Activated CD8-positive, alpha-beta T cell treated with anti-CD3 and anti-CD28 coated beads for 36 hours (primary cell): ENCODE results near the gene TMEM270. TPM values are rescaled to one million over a fixed set of nuclear protein-coding genes. Genes with fewer than 3 reads are reported as not detected.
"Not testable (repeated sequence)": the region's sequence is repeated elsewhere in the genome, so short reads cannot be mapped to it uniquely, and the experiment has no call there.

Experiments
- ATAC-seq: fragments of 200-7000 bp; cut with Tn5 transposase; one replicate; pipeline ENCODE4 v1.10.0; 2021; ENCODE audit warnings: mild to moderate bottlenecking, moderate library complexity
- CTCF ChIA-PET: fragments of 350-600 bp; sonication (Branson Sonifier 250); formaldehyde crosslinking; loops from one replicate; lab custom pipeline; 2021; ENCODE audit warnings: antibody characterized with exemption; lab: Charles Lee
- POLR2A ChIA-PET: fragments of 350-600 bp; sonication (Branson Sonifier 250); formaldehyde crosslinking; loops from one replicate; lab custom pipeline; 2021; ENCODE audit warnings: antibody characterized with exemption; lab: Charles Lee
- DNase-seq: peaks from one replicate; pipeline ENCODE4 v3.0.0-alpha.2; 2020
- H3K27ac Mint-ChIP-seq: one replicate; pipeline ENCODE4 v1.8.0; 2021; ENCODE audit warnings: mild to moderate bottlenecking, mixed read lengths
- H3K27me3 Mint-ChIP-seq: one replicate; pipeline ENCODE4 v1.8.0; 2021; ENCODE audit warnings: mixed read lengths
- H3K36me3 Mint-ChIP-seq: one replicate; pipeline ENCODE4 v1.8.0; 2021; ENCODE audit warnings: low read depth, mixed read lengths
- H3K4me1 Mint-ChIP-seq: one replicate; pipeline ENCODE4 v1.8.0; 2021; ENCODE audit warnings: low read depth, mixed read lengths
- H3K4me3 Mint-ChIP-seq: one replicate; pipeline ENCODE4 v1.8.0; 2021; ENCODE audit warnings: mild to moderate bottlenecking, moderate library complexity, mixed read lengths
- H3K9me3 Mint-ChIP-seq: one replicate; pipeline ENCODE4 v1.8.0; 2021; ENCODE audit warnings: mixed read lengths
- CTCF ChIP-seq: fragments of 200-600 bp; IDR thresholded peaks from one replicate; pipeline ENCODE4 v1.8.0; 2022; ENCODE audit warnings: antibody characterized with exemption, mild to moderate bottlenecking
- intact Hi-C: fragments of 100-400 bp; cut with micrococcal nuclease; formaldehyde crosslinking; loops from one replicate; pipeline ENCODE4 v1.10.0; 2022
- total RNA-seq, 2 experiments: library from RNA; stranded (reverse); gene quantifications; one replicate each; pipeline ENCODE4 v1.2.3, GENCODE V29; 2021

Gene TMEM270
- total RNA-seq, 2 experiments from 2014 or later = not detected

GRCh38 chr7:73832806-73833205 lies 28.2 kb upstream of the TMEM270 start:
- H3K27me3 Mint-ChIP-seq = peaks cover 4% of the 10 kb centered on the region
- DNase-seq (no peak), ATAC-seq (no peak)
- H3K4me1 Mint-ChIP-seq = peaks cover 9% of the 10 kb centered on the region
- CTCF ChIA-PET = interaction anchor here (1.6 kb wide), 1 partner anchor 22 kb away, joined by 9 read pairs; no protein-coding TSS in a partner anchor
- intact Hi-C loops = no loop called here
- no peak overlapping the region for H3K27ac Mint-ChIP-seq
- H3K9me3 Mint-ChIP-seq = no peaks in the 10 kb centered on the region
- H3K36me3 Mint-ChIP-seq = no peaks in the 10 kb centered on the region
- TF ChIP-seq CTCF = no peak
- POLR2A ChIA-PET = interaction anchor here (0.6 kb wide), 1 partner anchor 98 kb away, joined by 3 read pairs; no protein-coding TSS in a partner anchor
- H3K4me3 Mint-ChIP-seq = no peak overlapping the region

GRCh38 chr7:73833251-73833919 lies 27.6 kb upstream of the TMEM270 start:
- intact Hi-C loops = no loop called here

GRCh38 chr7:73834626-73835191 lies 26.2 kb upstream of the TMEM270 start:
- ChIA-PET POLR2A (no interaction called here), CTCF (no interaction called here)
- no peak for DNase-seq
- Mint-ChIP-seq H3K27ac (no peak overlapping the region), H3K4me1 (no peaks in the 10 kb centered on the region), H3K9me3 (no peaks in the 10 kb centered on the region), H3K4me3 (no peak overlapping the region), H3K36me3 (no peaks in the 10 kb centered on the region), H3K27me3 (peaks cover under 1% of the 10 kb centered on the region)
- intact Hi-C loops = no loop called here
- TF ChIP-seq CTCF = no peak
- ATAC-seq = no peak

More at GRCh38 chr7:73833251-73833919, 27.6 kb upstream of the TMEM270 start:
- no peak for ATAC-seq
- Mint-ChIP-seq H3K4me3 (no peak overlapping the region), H3K27ac (no peak overlapping the region), H3K9me3 (no peaks in the 10 kb centered on the region), H3K4me1 (peaks cover 5% of the 10 kb centered on the region), H3K36me3 (no peaks in the 10 kb centered on the region), H3K27me3 (peaks cover 2% of the 10 kb centered on the region)
- ChIA-PET POLR2A (interaction anchor here (0.6 kb wide), 1 partner anchor 98 kb away, joined by 3 read pairs; no protein-coding TSS in a partner anchor), CTCF (interaction anchor here (1.6 kb wide), 1 partner anchor 21 kb away, joined by 9 read pairs; no protein-coding TSS in a partner anchor)
- no peak for DNase-seq
- no peak for TF ChIP-seq CTCF

GRCh38 chr7:73837167-73837566 lies 23.8 kb upstream of the TMEM270 start:
- H3K27me3 Mint-ChIP-seq, ATAC-seq, DNase-seq, H3K4me1 Mint-ChIP-seq, H3K4me3 Mint-ChIP-seq, H3K9me3 Mint-ChIP-seq, H3K27ac Mint-ChIP-seq, intact Hi-C loops, H3K36me3 Mint-ChIP-seq: not testable (repeated sequence)
- POLR2A ChIA-PET = interaction anchor here (0.6 kb wide), 1 partner anchor 304 kb away, joined by 3 read pairs; no protein-coding TSS in a partner anchor
- CTCF ChIA-PET = interaction anchor here (1.8 kb wide), 1 partner anchor 18 kb away, joined by 6 read pairs; no protein-coding TSS in a partner anchor

GRCh38 chr7:73838642-73839041 lies 22.3 kb upstream of the TMEM270 start:
- H3K9me3 Mint-ChIP-seq = no peaks in the 10 kb centered on the region
- ATAC-seq (no peak), DNase-seq (no peak)
- TF ChIP-seq CTCF = no peak
- no peak overlapping the region for H3K27ac Mint-ChIP-seq
- H3K36me3 Mint-ChIP-seq = no peaks in the 10 kb centered on the region
- H3K4me3 Mint-ChIP-seq = no peak overlapping the region
- intact Hi-C loops = no loop called here
- ChIA-PET POLR2A (no interaction called here), CTCF (interaction anchor here (1.8 kb wide), 1 partner anchor 16 kb away, joined by 6 read pairs; no protein-coding TSS in a partner anchor)
- no peaks in the 10 kb centered on the region for H3K27me3 Mint-ChIP-seq
- H3K4me1 Mint-ChIP-seq = peaks cover 7% of the 10 kb centered on the region
